NOMO-1 (cell line): ENCODE measurements around the gene SUN5.
"Not testable (repeated sequence)": the region's sequence is repeated elsewhere in the genome, so short reads cannot be mapped to it uniquely, and the experiment has no call there.

Source experiments
- DNase-seq, 2 experiments: peaks; one replicate each; lab custom pipeline; 2025; ENCODE audit not compliant: unreplicated experiment in 2 of 2; lab: John Stamatoyannopoulos, UW

The SUN5 gene

GRCh38 chr20:32978009-32978335 is 26.3 kb downstream of the SUN5 start:
- no peak for DNase-seq

GRCh38 chr20:32977281-32978008 is 26.8 kb downstream of the SUN5 start:
- no peak for DNase-seq

GRCh38 chr20:32976746-32977145 is 27.5 kb downstream of the SUN5 start:
- DNase-seq, result no peak

GRCh38 chr20:32975698-32976674 is 28.2 kb downstream of the SUN5 start:
- DNase-seq, result no peak

GRCh38 chr20:32975121-32975520 is 29.1 kb downstream of the SUN5 start:
- DNase-seq, result not testable (repeated sequence)

- DNase-seq, result not testable (repeated sequence)
Measured at GRCh38 chr20:32974204-32975064, 29.8 kb downstream of the SUN5 start.

GRCh38 chr20:32973077-32973717 is 31.0 kb downstream of the SUN5 start:
- no peak for DNase-seq

GRCh38 chr20:32972181-32973076 is 31.8 kb downstream of the SUN5 start:
- peak; percentile 30 to 49 for DNase-seq

- DNase-seq, result no peak
Measured at GRCh38 chr20:32971703-32972161, 32.5 kb downstream of the SUN5 start.

- DNase-seq, result no peak
Measured at GRCh38 chr20:32970973-32971300, 33.3 kb downstream of the SUN5 start.

- DNase-seq, result no peak
Measured at GRCh38 chr20:32970115-32970972, 33.9 kb downstream of the SUN5 start.

GRCh38 chr20:32969356-32970114 is 34.7 kb downstream of the SUN5 start:
- DNase-seq, result no peak

- DNase-seq, result no peak
Measured at GRCh38 chr20:32968478-32969241, 35.6 kb downstream of the SUN5 start.

- DNase-seq, result no peak
Measured at GRCh38 chr20:32967961-32968457, 36.2 kb downstream of the SUN5 start.

GRCh38 chr20:32966881-32967781 is 37.1 kb downstream of the SUN5 start:
- no peak for DNase-seq

- no peak for DNase-seq
Measured at GRCh38 chr20:32966382-32966781, 37.9 kb downstream of the SUN5 start.
